ENCODE results near the gene EFHD1. TPM values are rescaled to one million over a fixed set of nuclear protein-coding genes. Genes with fewer than 3 reads are reported as not detected.

EFHD1 gene
- total RNA-seq, 4 donors from 2014 or later = 1.6 to 6.1 (median 3.7) TPM; not detected in 1

DNA sequence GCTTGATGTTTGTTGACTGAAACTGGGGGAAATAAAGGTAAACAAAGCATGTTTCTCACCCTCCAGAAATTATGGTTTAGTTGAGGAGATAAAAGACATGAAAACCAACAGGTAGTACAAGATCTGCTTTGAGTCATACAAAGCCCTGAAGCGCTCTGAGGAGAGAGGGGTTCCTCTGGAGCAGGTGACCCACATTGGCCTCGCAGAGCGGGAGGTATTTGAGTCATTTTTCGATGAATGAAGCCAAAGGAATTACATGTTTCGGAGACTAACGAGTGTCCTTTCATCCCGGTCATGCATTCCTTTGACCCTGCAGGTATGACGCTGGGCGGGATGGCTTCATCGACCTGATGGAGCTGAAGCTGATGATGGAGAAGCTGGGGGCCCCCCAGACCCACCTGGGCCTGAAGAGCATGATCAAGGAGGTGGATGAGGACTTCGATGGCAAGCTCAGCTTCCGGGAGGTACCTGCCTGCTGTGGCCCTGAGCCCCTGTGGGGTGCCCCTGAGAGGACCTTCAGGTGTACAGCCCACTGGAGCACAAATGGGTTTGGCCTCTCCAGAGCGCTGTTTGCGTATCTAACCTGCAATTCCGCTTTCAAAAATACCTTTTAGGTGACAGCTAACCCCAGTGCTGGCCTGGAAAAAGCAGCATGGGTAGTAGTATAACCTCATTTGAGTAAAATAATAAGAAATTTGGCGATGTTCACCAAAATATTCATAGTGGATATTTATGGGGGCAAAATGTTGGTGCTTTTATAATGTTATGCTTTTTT lies 29.3 kb downstream of the EFHD1 start:
- Histone ChIP-seq H3K27me3 (no peaks in the 10 kb centered on the region), H3K36me3 (no peaks in the 10 kb centered on the region), H3K27ac (no peak overlapping the region), H3K9me3 (no peaks in the 10 kb centered on the region), H3K4me3 (no peak overlapping the region), H3K4me1 (no peaks in the 10 kb centered on the region)
- TF ChIP-seq CTCF (IDR thresholded peaks at IDR 0.05) = no peak
- no peak for TF ChIP-seq POLR2AphosphoS5 (IDR thresholded peaks at IDR 0.05)
- TF ChIP-seq POLR2A (IDR thresholded peaks at IDR 0.05) = no peak
- TF ChIP-seq EP300 (IDR thresholded peaks at IDR 0.05; ENCODE audit: low read depth) = no peak
- WGBS, 2 donors (ENCODE audit: low coverage in 1 of 2) = 89 to 95% methylated on average over 3 to 16 of the region's 16 CpGs
- in situ Hi-C loops (cut with MboI; ENCODE audit: low pct_ligation_motif_present in 1 of 4, low pct_unique_long_range_greater_than_20kb in 1 of 4, low sequenced_read_pairs in 3 of 4) (no loop called here), intact Hi-C loops (cut with DNase I; ENCODE audit: low total_unique reads) (no loop called here)
- DNase-seq = no peak

GRCh38 chr2:232666051-232666805 lies 32.8 kb downstream of the EFHD1 start:
- Histone ChIP-seq H3K4me1 (no peaks in the 10 kb centered on the region), H3K4me3 (no peak overlapping the region), H3K27ac (no peak overlapping the region), H3K9me3 (no peaks in the 10 kb centered on the region), H3K36me3 (no peaks in the 10 kb centered on the region), H3K27me3 (no peaks in the 10 kb centered on the region)
- intact Hi-C loops (cut with DNase I; ENCODE audit: low total_unique reads) = no loop called here
- no peak for DNase-seq
- in situ Hi-C loops (cut with MboI; ENCODE audit: low pct_ligation_motif_present in 1 of 4, low pct_unique_long_range_greater_than_20kb in 1 of 4, low sequenced_read_pairs in 3 of 4) = no loop called here
- 85% methylated on average over 7 of the region's 7 CpGs; no CpG with 5 or more reads in 1 of the 2 donors for WGBS, 2 donors (ENCODE audit: low coverage in 1 of 2)
- TF ChIP-seq POLR2A (IDR thresholded peaks at IDR 0.05) (no peak), POLR2AphosphoS5 (IDR thresholded peaks at IDR 0.05) (no peak), CTCF (IDR thresholded peaks at IDR 0.05) (no peak), EP300 (IDR thresholded peaks at IDR 0.05; ENCODE audit: low read depth) (no peak)

- intact Hi-C loops (cut with DNase I; ENCODE audit: low total_unique reads) (no loop called here), in situ Hi-C loops (cut with MboI; ENCODE audit: low pct_ligation_motif_present in 1 of 4, low pct_unique_long_range_greater_than_20kb in 1 of 4, low sequenced_read_pairs in 3 of 4) (no loop called here)
- TF ChIP-seq EP300 (IDR thresholded peaks at IDR 0.05; ENCODE audit: low read depth) (no peak), POLR2AphosphoS5 (IDR thresholded peaks at IDR 0.05) (no peak), CTCF (IDR thresholded peaks at IDR 0.05) (no peak), POLR2A (IDR thresholded peaks at IDR 0.05) (no peak)
- 78 to 94% methylated on average over 5 to 10 of the region's 10 CpGs for WGBS, 2 donors (ENCODE audit: low coverage in 1 of 2)
- Histone ChIP-seq H3K27me3 (no peaks in the 10 kb centered on the region), H3K4me1 (no peaks in the 10 kb centered on the region), H3K4me3 (no peak overlapping the region), H3K36me3 (no peaks in the 10 kb centered on the region), H3K9me3 (no peaks in the 10 kb centered on the region), H3K27ac (no peak overlapping the region)
- DNase-seq = no peak
Measured at GRCh38 chr2:232667989-232668583, 34.7 kb downstream of the EFHD1 start.

- no peak for DNase-seq
- WGBS, 2 donors (ENCODE audit: low coverage in 1 of 2) = 48 to 66% methylated on average over 8 to 17 of the region's 17 CpGs
- no peak overlapping the region for H3K27ac ChIP-seq
Measured at GRCh38 chr2:232668805-232669444, 35.5 kb downstream of the EFHD1 start.

More at GRCh38 chr2:232668805-232669444, 35.5 kb downstream of the EFHD1 start:
- TF ChIP-seq POLR2AphosphoS5 (IDR thresholded peaks at IDR 0.05) (no peak), EP300 (IDR thresholded peaks at IDR 0.05; ENCODE audit: low read depth) (no peak), CTCF (IDR thresholded peaks at IDR 0.05) (peak in 3 of 5 experiments; percentile 18 to 30 (median 28)), POLR2A (IDR thresholded peaks at IDR 0.05) (no peak)
- in situ Hi-C loops (cut with MboI; ENCODE audit: low pct_ligation_motif_present in 1 of 4, low pct_unique_long_range_greater_than_20kb in 1 of 4, low sequenced_read_pairs in 3 of 4) (no loop called here), intact Hi-C loops (cut with DNase I; ENCODE audit: low total_unique reads) (no loop called here)
- no peaks in the 10 kb centered on the region for H3K4me1 ChIP-seq
- H3K9me3 ChIP-seq = no peaks in the 10 kb centered on the region
- H3K36me3 ChIP-seq = no peaks in the 10 kb centered on the region
- H3K4me3 ChIP-seq = no peak overlapping the region
- H3K27me3 ChIP-seq = no peaks in the 10 kb centered on the region

Measured in transverse colon (tissue), 4 donors.